GM19455 (cell line): ENCODE measurements around the gene SMIM27.
"Not testable (repeated sequence)": the region's sequence is repeated elsewhere in the genome, so short reads cannot be mapped to it uniquely, and the experiment has no call there.

Experiments
- ATAC-seq: cut with Tn5 transposase; IDR thresholded peaks from one replicate; pipeline ENCODE4 v1.9.1; 2021; ENCODE audit not compliant: unreplicated experiment

The SMIM27 gene

DNA sequence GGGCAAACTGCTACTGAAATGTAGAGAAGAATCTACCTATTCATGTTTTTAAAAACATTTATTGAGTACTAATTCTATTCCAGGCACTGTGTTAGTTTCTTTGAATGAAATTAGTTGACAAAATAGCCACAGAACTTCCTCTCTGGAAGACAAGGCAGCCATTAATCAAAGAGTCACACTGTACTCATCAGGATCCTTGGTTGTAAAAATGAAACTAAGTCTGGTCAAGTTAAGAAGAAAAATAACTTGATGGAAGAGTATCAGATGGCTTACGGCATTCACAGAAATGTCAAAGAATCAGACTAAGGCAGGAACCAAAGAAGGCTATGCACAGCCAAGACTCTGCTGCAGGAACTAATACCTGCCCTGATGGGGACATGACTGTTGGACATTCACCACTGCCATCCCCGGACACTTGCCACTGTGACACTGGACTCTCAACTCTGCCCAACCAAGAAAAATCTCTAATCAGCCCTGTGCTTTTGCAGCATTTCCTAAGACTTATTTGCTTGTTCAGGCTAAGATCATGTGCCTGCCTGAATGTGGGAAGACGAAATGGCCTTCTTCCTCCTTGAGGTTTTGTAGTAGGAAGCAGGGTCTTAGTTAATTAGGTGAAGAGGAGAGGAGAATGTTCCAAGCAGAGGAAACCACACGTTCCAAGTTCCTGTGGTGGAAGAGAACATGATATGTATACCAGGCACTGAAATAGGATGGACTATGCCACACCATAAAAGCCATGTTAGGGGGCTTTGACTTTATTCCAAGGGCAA is 44.2 kb downstream of the SMIM27 start:
- no peak for ATAC-seq

DNA sequence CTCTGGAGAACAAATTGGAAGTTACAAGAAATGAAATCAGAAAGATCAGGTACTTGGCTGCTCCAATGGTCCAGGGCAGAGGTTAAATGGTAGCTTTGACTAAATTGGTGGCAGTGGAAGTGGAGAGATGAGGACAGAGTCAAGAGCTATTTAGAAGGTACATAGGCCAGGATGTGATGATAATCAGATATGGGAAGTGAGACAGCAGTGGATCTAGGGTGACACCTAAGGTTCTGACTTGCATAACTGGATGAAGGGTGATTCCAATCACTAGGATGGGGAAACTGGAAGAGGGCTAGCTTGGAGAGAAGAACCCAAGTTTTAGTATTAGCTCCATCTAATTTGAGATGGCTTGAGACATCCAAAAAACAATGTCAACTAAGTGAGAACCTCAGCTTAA is 44.8 kb downstream of the SMIM27 start:
- no peak for ATAC-seq

DNA sequence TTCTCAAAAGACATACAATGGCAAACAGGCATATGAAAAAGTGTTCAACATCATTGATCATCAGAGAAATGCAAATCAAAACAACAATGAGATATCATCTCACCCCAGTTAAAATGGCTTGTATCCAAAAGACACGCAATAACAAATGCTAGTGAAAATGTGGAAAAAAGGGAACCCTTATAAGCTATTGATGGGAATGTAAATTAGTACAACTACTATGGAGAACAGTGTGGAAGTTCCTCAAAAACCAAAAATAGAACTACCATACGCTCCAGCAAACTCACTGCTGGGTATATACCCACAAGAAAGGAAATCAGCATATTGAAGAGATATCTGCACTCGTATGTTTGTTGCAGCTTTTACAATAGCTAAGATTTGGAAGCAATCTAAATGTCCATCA is 46.9 kb downstream of the SMIM27 start:
- not testable (repeated sequence) for ATAC-seq
